Adrenal gland (tissue), 12 donors: Measurements from ENCODE around the gene PCDHA5. TPM values are rescaled to one million over a fixed set of nuclear protein-coding genes. Genes with fewer than 3 reads are reported as not detected.
"Not testable (repeated sequence)": the region's sequence is repeated elsewhere in the genome, so short reads cannot be mapped to it uniquely, and the experiment has no call there.

Experiments
- DNase-seq, 7 donors: peaks; one replicate each; pipeline ENCODE4 v3.0.0-alpha.2; 2019 to 2020
- H3K27ac ChIP-seq, 5 donors: fragments of 200-600 bp; sonication (generic) in 4 of 5; 1 replicate in 3 of 5; 2 replicates in 2 of 5; pipeline versions ENCODE4 v1.5.1 to v1.8.0; 2016 to 2020; ENCODE audit warnings: mild to moderate bottlenecking in 1 of 5
- H3K27me3 ChIP-seq: fragments of 200-600 bp; 2 replicates; pipeline ENCODE4 v1.8.0; 2021
- H3K36me3 ChIP-seq, 2 donors: fragments of 200-600 bp; replicated peaks in 1 of 2; 1 replicate in 1 of 2; 2 replicates in 1 of 2; pipeline versions ENCODE4 v1.5.1 to v1.8.0; 2018 to 2022
- H3K4me1 ChIP-seq, 2 donors: fragments of 200-600 bp; replicated peaks in 1 of 2; 1 replicate in 1 of 2; 2 replicates in 1 of 2; pipeline versions ENCODE4 v1.5.1 to v1.8.0; 2018 to 2021
- H3K4me3 ChIP-seq, 4 donors: fragments of 200-600 bp; sonication (generic) in 3 of 4; one replicate each; pipeline ENCODE4 v1.5.1; 2016 to 2018
- H3K9me3 ChIP-seq, 3 donors: fragments of 200-600 bp; sonication (generic) in 1 of 3; replicated peaks in 1 of 3; 1 replicate in 2 of 3; 2 replicates in 1 of 3; pipeline versions ENCODE4 v1.5.1 to v1.8.0; 2016 to 2021
- CTCF ChIP-seq, 6 experiments: fragments of 450-650 bp in 4 of 6; fragments of 200-600 bp in 2 of 6; sonication (generic) in 1 of 6; IDR thresholded peaks; 1 replicate in 5 of 6; 2 replicates in 1 of 6; pipeline versions ENCODE4 v1.5.1 to v1.8.0; 2016 to 2021; ENCODE audit warnings: antibody characterized with exemption in 6 of 6, mild to moderate bottlenecking in 2 of 6, moderate library complexity in 1 of 6
- POLR2A ChIP-seq, 2 donors: fragments of 450-650 bp; IDR thresholded peaks; one replicate each; pipeline ENCODE4 v1.6.1; 2017; ENCODE audit warnings: antibody characterized with exemption in 2 of 2, mild to moderate bottlenecking in 2 of 2, moderate library complexity in 1 of 2
- WGBS, 4 donors: extraction: QIAGEN DNeasy Blood & Tissue Kit in 2 of 4; methylation state at CpG; one replicate each; pipeline versions ENCODE4 v1.1.5 to v1.1.7; 2013 to 2017; 5-methylcytosine and 5-hydroxymethylcytosine counted together
- intact Hi-C, 2 donors: fragments of 100-400 bp; cut with DNase I; formaldehyde crosslinking; loops; one replicate each; pipeline versions ENCODE4 v1.14.1 to v1.15.0; 2022 to 2023
- polyA plus RNA-seq, 3 donors: library from polyadenylated mRNA; stranded (reverse); fragments of 200-250 nt in 2 of 3; fragments of 350-450 nt in 1 of 3; fragmentation: Illumina TruSeq in 1 of 3; extraction: RNeasy Lipid Tissue Mini Kit (QIAGEN cat#74804) in 1 of 3; gene quantifications; one replicate each; pipeline ENCODE4 v1.2.3, GENCODE V29; 2013 to 2014
- total RNA-seq, 9 donors: library from RNA; depleted of rRNA in 4 of 9; stranded (reverse); fragments of >200 nt in 4 of 9; fragments of 120-200 nt in 1 of 9; fragmentation: NEBNext Ultra II Directional in 1 of 9; extraction: Animal tissue kit (Norgen Biotek cat#: 25700) in 1 of 9; gene quantifications; one replicate each; pipeline versions ENCODE4 v1.1.0 to v1.2.4, GENCODE V29; 2013 to 2023
- donor health status: healthy with polysubstance abuse.
- donor health status: Bipolar disorder and iron deficiency.
- donor health status: DM: yes; HTN: yes; CAD: no.
- donor health status: DM: no; HTN: no; CAD: no.
- donor health status: DM: no; HTN: no; CAD: no.
- donor health status: DM: yes; HTN: yes; CAD: no.

The PCDHA5 gene
- total and polyA plus RNA-seq, 12 donors = 0.07 to 0.67 (median 0.17) TPM; not detected in 2

- Histone ChIP-seq H3K27me3 (no peaks in the 10 kb centered on the region), H3K36me3 (no peaks in the 10 kb centered on the region), H3K27ac (no peak overlapping the region), H3K9me3 (peaks cover 0 to 17% (median 3%) of the 10 kb centered on the region in 3 donors), H3K4me3 (no peak overlapping the region), H3K4me1 (no peaks in the 10 kb centered on the region)
- TF ChIP-seq POLR2A (IDR thresholded peaks at IDR 0.05) = no peak
- no peak for TF ChIP-seq CTCF (IDR thresholded peaks at IDR 0.05)
- no peak for DNase-seq
- WGBS, 4 donors = 32 to 75% (median 41%) methylated on average over 11 to 53 of the region's 53 CpGs
- intact Hi-C loops = no loop called here
Measured at GRCh38 chr5:140802781-140803271, 18.6 kb upstream of the PCDHA5 start.

GRCh38 chr5:140806834-140807775 is 14.3 kb upstream of the PCDHA5 start, which contains the start of gene PCDHA4:
Gene PCDHA4, plus strand, starts transcription at chr5:140807068.
- H3K4me3 ChIP-seq = no peak within 1 kb of the TSS
- whole genome bisulfite sequencing, 4 donors = 14 to 30% (median 16%) methylated on average over 27 to 39 of the region's 47 CpGs
- intact Hi-C loops = no loop called here
- H3K9me3 ChIP-seq = no peaks in the 10 kb centered on the region
- no peaks in the 10 kb centered on the region for H3K27me3 ChIP-seq
- no peak for DNase-seq
- no peak within 1 kb of the TSS for H3K27ac ChIP-seq
- H3K4me1 ChIP-seq = no peaks in the 10 kb centered on the region
- TF ChIP-seq POLR2A (IDR thresholded peaks at IDR 0.05) (no peak), CTCF (IDR thresholded peaks at IDR 0.05) (peak in 2 of 6 experiments; percentile 3 to 15)
- H3K36me3 ChIP-seq = no peaks in the 10 kb centered on the region

GRCh38 chr5:140808241-140808888 is 13.0 kb upstream of the PCDHA5 start:
- H3K9me3 ChIP-seq, H3K4me1 ChIP-seq, H3K36me3 ChIP-seq, DNase-seq, H3K27ac ChIP-seq, intact Hi-C loops, H3K4me3 ChIP-seq, H3K27me3 ChIP-seq: not testable (repeated sequence)
- 52 to 69% (median 55%) methylated on average over 41 to 62 of the region's 62 CpGs for WGBS, 4 donors

GRCh38 chr5:140808889-140809291 is 12.5 kb upstream of the PCDHA5 start:
- TF ChIP-seq POLR2A (IDR thresholded peaks at IDR 0.05) (no peak), CTCF (IDR thresholded peaks at IDR 0.05) (no peak)
- Histone ChIP-seq H3K4me3 (no peak overlapping the region), H3K36me3 (no peaks in the 10 kb centered on the region), H3K27me3 (no peaks in the 10 kb centered on the region), H3K4me1 (no peaks in the 10 kb centered on the region), H3K27ac (no peak overlapping the region), H3K9me3 (no peaks in the 10 kb centered on the region)
- intact Hi-C loops = no loop called here
- WGBS, 4 donors = 57 to 85% (median 66%) methylated on average over 7 to 43 of the region's 43 CpGs
- DNase-seq = no peak
